ENCODE results near the gene ACRBP. TPM values are rescaled to one million over a fixed set of nuclear protein-coding genes. Genes with fewer than 3 reads are reported as not detected.

The ACRBP gene
- total RNA-seq, 1 experiment from 2014 or later, result 4.2 TPM

DNA sequence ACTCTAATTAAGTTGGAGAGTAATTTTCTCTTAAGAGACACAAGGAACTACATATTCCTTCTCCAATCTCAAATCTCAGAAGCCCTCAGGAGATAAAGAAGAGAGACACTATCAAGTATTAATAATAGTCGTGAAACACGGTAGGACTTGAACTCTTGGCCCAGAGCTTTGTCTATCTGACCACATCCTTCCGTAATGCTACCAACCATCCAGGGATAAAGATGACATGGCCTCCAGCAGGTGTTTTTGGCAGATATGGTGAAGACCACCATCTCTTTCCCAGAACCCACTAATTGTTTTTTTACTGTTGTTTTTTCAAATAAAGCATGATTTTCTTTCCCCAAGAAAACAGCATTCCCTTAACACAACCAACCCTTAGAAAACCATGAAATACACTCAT, 38.6 kb upstream of the ACRBP start:
- Histone ChIP-seq H3K9me3 (ENCODE audit: insufficient read depth, low read depth) (no peaks in the 10 kb centered on the region), H3K27ac (no peak overlapping the region), H3K27me3 (ENCODE audit: insufficient read depth, low read depth) (no peaks in the 10 kb centered on the region), H3K36me3 (ENCODE audit: low read depth) (peaks cover 21% of the 10 kb centered on the region), H3F3A (ENCODE audit: insufficient read depth, low read depth) (peaks cover 22% of the 10 kb centered on the region), H2AFZ (no peak overlapping the region), H3K4me2 (no peak overlapping the region), H3K4me1 (replicated peaks; ENCODE audit: insufficient read depth) (peaks cover 26% of the 10 kb centered on the region), H3K4me3 (no peak overlapping the region), H3K79me2 (ENCODE audit: low read depth) (peaks cover 95% of the 10 kb centered on the region), H3K9me2 (ENCODE audit: insufficient read depth) (no peaks in the 10 kb centered on the region), H4K20me1 (ENCODE audit: insufficient read depth) (peaks cover 51% of the 10 kb centered on the region)
- no peak for TF ChIP-seq EZH2 (IDR thresholded peaks at IDR 0.05; ENCODE audit: low read depth)
- no peak for TF ChIP-seq CTCF (conservative IDR thresholded peaks at IDR 0.05)
- intact Hi-C loops (cut with micrococcal nuclease; ENCODE audit: unreplicated experiment), result loop anchor here (5.0 to 10.0 kb wide), 4 partner anchors 119 to 279 kb away; partner anchors contain the start of genes NOP2 and P3H3
- BruUV-seq (replicated peaks), result no TSS peak
- ChIA-PET POLR2A (ENCODE audit: unreplicated experiment) (interaction anchor here (0.7 kb wide), 1 partner anchor 22 kb away, joined by 3 read pairs; no protein-coding TSS in a partner anchor), CTCF (no interaction called here)
- DNase-seq, result no peak

- Histone ChIP-seq H3K27ac (no peak overlapping the region), H3K4me1 (replicated peaks; ENCODE audit: insufficient read depth) (peaks cover 19% of the 10 kb centered on the region), H2AFZ (no peak overlapping the region), H3F3A (ENCODE audit: insufficient read depth, low read depth) (peaks cover 22% of the 10 kb centered on the region), H3K27me3 (ENCODE audit: insufficient read depth, low read depth) (no peaks in the 10 kb centered on the region), H3K4me2 (no peak overlapping the region), H3K9me2 (ENCODE audit: insufficient read depth) (no peaks in the 10 kb centered on the region), H3K9me3 (ENCODE audit: insufficient read depth, low read depth) (no peaks in the 10 kb centered on the region), H3K36me3 (ENCODE audit: low read depth) (peaks cover 31% of the 10 kb centered on the region), H3K79me2 (ENCODE audit: low read depth) (peaks cover 96% of the 10 kb centered on the region), H4K20me1 (ENCODE audit: insufficient read depth) (peaks cover 62% of the 10 kb centered on the region), H3K4me3 (no peak overlapping the region)
- no TSS peak for BruUV-seq (replicated peaks)
- TF ChIP-seq CTCF (conservative IDR thresholded peaks at IDR 0.05) (peak; percentile 77), EZH2 (IDR thresholded peaks at IDR 0.05; ENCODE audit: low read depth) (no peak)
- CTCF ChIA-PET, result interaction anchor here (0.6 to 0.9 kb wide), 6 partner anchors 61 to 168 kb away, joined by 3 to 6 read pairs (median 4); partner anchors contain the start of gene USP5
- intact Hi-C loops (cut with micrococcal nuclease; ENCODE audit: unreplicated experiment), result loop anchor here (5.0 to 10.0 kb wide), 4 partner anchors 117 to 280 kb away; partner anchors contain the start of genes NOP2 and P3H3
- POLR2A ChIA-PET (ENCODE audit: unreplicated experiment), result interaction anchor here (0.7 kb wide), 1 partner anchor 320 kb away, joined by 4 read pairs; no protein-coding TSS in a partner anchor
- peak in 1 of 2 experiments; percentile 44 for DNase-seq
These were observed 37.4 kb upstream of the ACRBP start for GRCh38 chr12:6684609-6685008.

- no peaks in the 10 kb centered on the region for H3K27me3 ChIP-seq (ENCODE audit: insufficient read depth, low read depth)
- H2AFZ ChIP-seq, result no peak overlapping the region
- no peak overlapping the region for H3K27ac ChIP-seq
- no peak overlapping the region for H3K4me2 ChIP-seq
- peaks cover 39% of the 10 kb centered on the region for H4K20me1 ChIP-seq (ENCODE audit: insufficient read depth)
- TF ChIP-seq EZH2 (IDR thresholded peaks at IDR 0.05; ENCODE audit: low read depth), result no peak
- no peak for TF ChIP-seq CTCF (conservative IDR thresholded peaks at IDR 0.05)
- no peaks in the 10 kb centered on the region for H3K9me2 ChIP-seq (ENCODE audit: insufficient read depth)
- CTCF ChIA-PET, result no interaction called here
- 0 out of 2 replicates have a peak, but pooled peaks cover 7% of the 10 kb centered on the region for H3F3A ChIP-seq (ENCODE audit: insufficient read depth, low read depth)
- no peak overlapping the region for H3K4me3 ChIP-seq
- no TSS peak for BruUV-seq (replicated peaks)
- intact Hi-C loops (cut with micrococcal nuclease; ENCODE audit: unreplicated experiment), result no loop called here
- DNase-seq, result no peak
- H3K4me1 ChIP-seq (replicated peaks; ENCODE audit: insufficient read depth), result no peaks in the 10 kb centered on the region
- H3K9me3 ChIP-seq (ENCODE audit: insufficient read depth, low read depth), result no peaks in the 10 kb centered on the region
- POLR2A ChIA-PET (ENCODE audit: unreplicated experiment), result no interaction called here
- peaks cover 66% of the 10 kb centered on the region for H3K36me3 ChIP-seq (ENCODE audit: low read depth)
- H3K79me2 ChIP-seq (ENCODE audit: low read depth), result peaks cover 25% of the 10 kb centered on the region
These were observed 29.7 kb upstream of the ACRBP start for GRCh38 chr12:6676962-6677361.

Measured in PC-9 (cell line).